Endothelial cell of umbilical vein (primary cell): ENCODE results near the gene SPATA2L.

ENCODE experiments used
- EZH2 ChIP-seq: IDR thresholded peaks from 2 replicates; pipeline ENCODE4 v1.6.1; 2012; ENCODE audit warnings: borderline replicate concordance, low read depth, mild to moderate bottlenecking, moderate library complexity, low read length, inconsistent platforms; ENCODE audit not compliant: severe bottlenecking
- FOS ChIP-seq: IDR thresholded peaks from 2 replicates; pipeline ENCODE4 v1.6.1; 2011; ENCODE audit warnings: mild to moderate bottlenecking, low read length, moderate library complexity, borderline replicate concordance; ENCODE audit not compliant: insufficient read depth
- GATA2 ChIP-seq: IDR thresholded peaks from 2 replicates; pipeline ENCODE4 v1.7.0; 2011; ENCODE audit warnings: low read depth, mild to moderate bottlenecking, moderate library complexity, mixed read lengths, low read length; ENCODE audit not compliant: insufficient read length, insufficient read depth
- JUN ChIP-seq: IDR thresholded peaks from 2 replicates; pipeline ENCODE4 v1.6.1; 2011; ENCODE audit warnings: borderline replicate concordance, low read depth; ENCODE audit not compliant: insufficient read length, insufficient read depth
- MAX ChIP-seq: IDR thresholded peaks from 2 replicates; pipeline ENCODE4 v1.6.1; 2011; ENCODE audit not compliant: insufficient read depth, insufficient read length
- MYC ChIP-seq: IDR thresholded peaks from one replicate; pipeline ENCODE4 v1.6.1; 2011; ENCODE audit warnings: mild to moderate bottlenecking, low read depth, low read length
- POLR2A ChIP-seq: IDR thresholded peaks from 2 replicates; pipeline ENCODE4 v1.6.1; 2012; ENCODE audit warnings: low read depth, mild to moderate bottlenecking, control low read depth, low read length
- POLR2AphosphoS5 ChIP-seq: IDR thresholded peaks from 2 replicates; pipeline ENCODE4 v1.6.1; 2012; ENCODE audit warnings: low read depth, mild to moderate bottlenecking, control low read depth, low read length, moderate library complexity; ENCODE audit not compliant: insufficient read depth
- TF ChIP-seq, protein P1 (sequence below), 2 donors: IDR thresholded peaks; 1 replicate in 1 of 2; 2 replicates in 1 of 2; pipeline ENCODE4 v1.5.1; 2011; ENCODE audit warnings: low read length in 2 of 2, mild to moderate bottlenecking in 2 of 2, moderate library complexity in 2 of 2, control low read depth in 1 of 2, inconsistent platforms in 1 of 2, low read depth in 1 of 2; ENCODE audit not compliant: insufficient read depth in 1 of 2; ENCODE audit errors: extremely low read depth in 1 of 2

- TF ChIP-seq JUN, result no peak
- TF ChIP-seq, protein P1, sequence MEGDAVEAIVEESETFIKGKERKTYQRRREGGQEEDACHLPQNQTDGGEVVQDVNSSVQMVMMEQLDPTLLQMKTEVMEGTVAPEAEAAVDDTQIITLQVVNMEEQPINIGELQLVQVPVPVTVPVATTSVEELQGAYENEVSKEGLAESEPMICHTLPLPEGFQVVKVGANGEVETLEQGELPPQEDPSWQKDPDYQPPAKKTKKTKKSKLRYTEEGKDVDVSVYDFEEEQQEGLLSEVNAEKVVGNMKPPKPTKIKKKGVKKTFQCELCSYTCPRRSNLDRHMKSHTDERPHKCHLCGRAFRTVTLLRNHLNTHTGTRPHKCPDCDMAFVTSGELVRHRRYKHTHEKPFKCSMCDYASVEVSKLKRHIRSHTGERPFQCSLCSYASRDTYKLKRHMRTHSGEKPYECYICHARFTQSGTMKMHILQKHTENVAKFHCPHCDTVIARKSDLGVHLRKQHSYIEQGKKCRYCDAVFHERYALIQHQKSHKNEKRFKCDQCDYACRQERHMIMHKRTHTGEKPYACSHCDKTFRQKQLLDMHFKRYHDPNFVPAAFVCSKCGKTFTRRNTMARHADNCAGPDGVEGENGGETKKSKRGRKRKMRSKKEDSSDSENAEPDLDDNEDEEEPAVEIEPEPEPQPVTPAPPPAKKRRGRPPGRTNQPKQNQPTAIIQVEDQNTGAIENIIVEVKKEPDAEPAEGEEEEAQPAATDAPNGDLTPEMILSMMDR (IDR thresholded peaks at IDR 0.05; ENCODE audit: extremely low read depth in 1 of 2, insufficient read depth in 1 of 2, low read depth in 1 of 2, low read length in 2 of 2), result peak in 1 of 2 donors; percentile 4
- TF ChIP-seq FOS, result no peak
- TF ChIP-seq POLR2A, result peak; percentile 63
- TF ChIP-seq EZH2, result no peak
- peak; percentile 66 for TF ChIP-seq POLR2AphosphoS5
- TF ChIP-seq MAX, result no peak
- TF ChIP-seq MYC, result no peak
- TF ChIP-seq GATA2, result no peak
Observed at GRCh38 chr16:89701425-89702406, at the start of gene SPATA2L.
